HG02610 (cell line): ENCODE measurements around the gene GLOD5.

ENCODE experiments used
- ATAC-seq: cut with Tn5 transposase; IDR thresholded peaks from one replicate; pipeline ENCODE4 v1.9.1; 2021; ENCODE audit warnings: mild to moderate bottlenecking, moderate library complexity; ENCODE audit not compliant: unreplicated experiment

GLOD5 gene

GRCh38 chrX:48753708-48754228, 7.8 kb upstream of the GLOD5 start:
- no peak for ATAC-seq

- no peak for ATAC-seq
Measured at GRCh38 chrX:48754238-48754637, 7.3 kb upstream of the GLOD5 start.

GRCh38 chrX:48769230-48769629, 7.7 kb downstream of the GLOD5 start:
- no peak for ATAC-seq

- no peak for ATAC-seq
Measured at GRCh38 chrX:48770296-48770695, 8.7 kb downstream of the GLOD5 start.

GRCh38 chrX:48772602-48773001, 11.1 kb downstream of the GLOD5 start:
- ATAC-seq: no peak

- ATAC-seq: no peak
Measured at GRCh38 chrX:48776818-48777439, 15.4 kb downstream of the GLOD5 start.

GRCh38 chrX:48779399-48779798, 17.9 kb downstream of the GLOD5 start:
- ATAC-seq: no peak

GRCh38 chrX:48781705-48782104, 20.2 kb downstream of the GLOD5 start:
- no peak for ATAC-seq

GRCh38 chrX:48782216-48782615, 20.7 kb downstream of the GLOD5 start:
- no peak for ATAC-seq

GRCh38 chrX:48782795-48783194, 21.2 kb downstream of the GLOD5 start:
- no peak for ATAC-seq

- no peak for ATAC-seq
Measured at GRCh38 chrX:48784726-48785125, 23.2 kb downstream of the GLOD5 start.

GRCh38 chrX:48785186-48785539, 23.6 kb downstream of the GLOD5 start:
- no peak for ATAC-seq

- ATAC-seq: no peak
Measured at GRCh38 chrX:48785540-48786214, 24.1 kb downstream of the GLOD5 start.

GRCh38 chrX:48786341-48786800, 24.8 kb downstream of the GLOD5 start, which contains the start of gene GATA1:
Gene GATA1 (plus strand): TSS chrX:48786590. CDS start chrX:48791110, 4,520 bp downstream.
- ATAC-seq: no peak

- no peak for ATAC-seq
Measured at GRCh38 chrX:48786825-48787504, 25.4 kb downstream of the GLOD5 start.

- no peak for ATAC-seq
Measured at GRCh38 chrX:48787505-48788443, 26.2 kb downstream of the GLOD5 start.

- ATAC-seq: no peak
Measured at GRCh38 chrX:48789366-48790220, 28.0 kb downstream of the GLOD5 start.

- ATAC-seq: no peak
Measured at GRCh38 chrX:48790477-48790876, 28.9 kb downstream of the GLOD5 start.

- ATAC-seq: no peak
Measured at GRCh38 chrX:48791063-48791820, 29.7 kb downstream of the GLOD5 start.
